ENCODE measurements around the gene PSMB7. TPM values are rescaled to one million over a fixed set of nuclear protein-coding genes. Genes with fewer than 3 reads are reported as not detected.

Gene PSMB7
- total RNA-seq (10 to 100 TPM; 70.7 to 77.5 TPM), total RNA-seq (38.5 to 62.3 reads per million in 2 donors)

- H3K9me3 ChIP-seq (ENCODE audit: control insufficient read depth, low read length, poor library complexity, severe bottlenecking), result no peaks in the 10 kb centered on the region
- peaks cover 5% of the 10 kb centered on the region for H3K36me3 Mint-ChIP-seq (ENCODE audit: low read depth)
- DNase-seq, result peak; percentile 92 to 96 (median 96)
- peak; percentile 93 for ATAC-seq
- H3K27ac Mint-ChIP-seq, result peak within 1 kb of the TSS; percentile 92
- peak within 1 kb of the TSS; percentile 93 for H3K4me3 Mint-ChIP-seq
- H3K27me3 Mint-ChIP-seq, result no peaks in the 10 kb centered on the region
- peaks cover 21% of the 10 kb centered on the region for H3K4me1 Mint-ChIP-seq
Observed at GRCh38 chr9:124415102-124415851, at the start of gene PSMB7. PSMB7 (minus strand) TSS chr9:124415442; CDS start chr9:124415425, 17 bp downstream.

DNA sequence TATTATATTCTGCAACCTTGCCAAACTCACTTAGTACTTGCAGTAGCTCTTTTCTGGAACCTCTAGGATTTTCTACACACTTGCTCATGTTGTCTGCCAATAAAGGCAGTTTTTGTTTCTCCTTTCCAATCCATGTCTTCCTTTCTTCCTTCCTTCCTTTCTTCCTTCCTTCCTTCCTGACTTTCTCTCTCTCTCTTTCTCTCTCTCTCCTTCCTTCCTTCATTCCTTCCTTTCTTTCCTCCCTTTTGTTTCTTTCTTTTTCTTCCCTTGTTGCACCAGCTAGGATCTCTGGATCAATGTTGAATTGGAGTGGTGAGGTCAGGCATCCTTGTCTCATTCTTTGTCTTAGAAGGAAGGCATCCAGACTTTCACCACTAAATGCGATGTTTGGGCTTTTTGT is 47.5 kb upstream of the PSMB7 start:
- DNase-seq (no peak), ATAC-seq (no peak)
- Mint-ChIP-seq H3K27ac (no peak overlapping the region), H3K27me3 (peaks cover 13% of the 10 kb centered on the region), H3K4me1 (no peaks in the 10 kb centered on the region), H3K36me3 (ENCODE audit: low read depth) (no peaks in the 10 kb centered on the region), H3K4me3 (no peak overlapping the region)
- H3K9me3 ChIP-seq (ENCODE audit: control insufficient read depth, low read length, poor library complexity, severe bottlenecking), result no peaks in the 10 kb centered on the region

DNA sequence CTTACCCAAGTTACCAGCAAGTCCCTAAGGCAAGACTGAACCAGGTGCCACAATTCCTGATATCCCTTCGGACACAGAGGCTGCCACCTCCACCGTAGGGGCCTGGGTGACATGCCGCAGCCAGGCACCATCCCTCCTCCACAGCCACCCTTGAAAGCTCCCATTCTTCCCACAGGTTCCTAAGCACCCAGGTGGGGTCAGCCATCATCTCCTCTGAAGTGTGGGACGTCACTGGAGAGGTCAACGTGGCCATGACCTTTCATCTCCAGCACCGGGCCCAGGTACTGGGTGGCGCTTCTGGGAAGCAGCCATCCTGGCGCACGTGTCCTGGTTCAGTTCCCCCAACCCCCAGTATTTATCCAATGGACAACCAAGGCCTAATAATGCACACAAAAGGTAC is 43.2 kb upstream of the PSMB7 start:
- no peaks in the 10 kb centered on the region for H3K4me1 Mint-ChIP-seq
- no peak overlapping the region for H3K27ac Mint-ChIP-seq
- no peaks in the 10 kb centered on the region for H3K36me3 Mint-ChIP-seq (ENCODE audit: low read depth)
- no peak overlapping the region for H3K4me3 Mint-ChIP-seq
- no peaks in the 10 kb centered on the region for H3K9me3 ChIP-seq (ENCODE audit: control insufficient read depth, low read length, poor library complexity, severe bottlenecking)
- DNase-seq (no peak), ATAC-seq (no peak)
- no peaks in the 10 kb centered on the region for H3K27me3 Mint-ChIP-seq

DNA sequence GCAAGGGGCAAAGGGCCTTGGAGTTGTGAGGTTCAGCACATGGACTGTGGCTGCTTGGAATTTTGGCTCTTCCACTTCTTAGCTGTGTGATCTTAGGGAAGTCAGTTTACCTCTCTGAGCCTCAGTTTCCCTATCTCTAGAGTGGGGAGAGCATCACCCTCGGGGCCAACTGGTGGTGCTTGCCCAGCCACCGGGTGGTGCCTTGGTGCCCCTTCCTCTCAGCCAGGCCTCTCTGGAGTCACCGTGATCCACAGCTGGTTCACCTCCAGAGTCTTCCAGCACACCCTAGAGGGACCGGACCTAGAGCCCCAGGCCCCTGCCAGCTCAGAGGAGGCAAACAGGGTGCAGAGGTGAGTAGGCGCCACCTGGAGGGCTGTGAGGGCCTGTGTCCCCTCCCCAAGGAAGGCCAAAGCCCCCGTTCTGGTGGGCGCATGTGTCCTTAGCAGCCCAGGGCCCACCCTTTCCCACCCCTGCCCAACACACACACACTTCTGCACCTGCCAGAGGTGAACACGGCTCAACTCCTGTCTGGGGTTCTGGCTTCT is 42.7 kb upstream of the PSMB7 start:
- Mint-ChIP-seq H3K36me3 (ENCODE audit: low read depth) (no peaks in the 10 kb centered on the region), H3K27ac (no peak overlapping the region), H3K4me3 (no peak overlapping the region), H3K4me1 (no peaks in the 10 kb centered on the region), H3K27me3 (no peaks in the 10 kb centered on the region)
- DNase-seq (no peak), ATAC-seq (no peak)
- no peaks in the 10 kb centered on the region for H3K9me3 ChIP-seq (ENCODE audit: control insufficient read depth, low read length, poor library complexity, severe bottlenecking)

GRCh38 chr9:124457079-124457886 is 42.0 kb upstream of the PSMB7 start:
- H3K9me3 ChIP-seq (ENCODE audit: control insufficient read depth, low read length, poor library complexity, severe bottlenecking), result no peaks in the 10 kb centered on the region
- H3K4me3 Mint-ChIP-seq, result no peak overlapping the region
- peaks cover 5% of the 10 kb centered on the region for H3K27me3 Mint-ChIP-seq
- H3K36me3 Mint-ChIP-seq (ENCODE audit: low read depth), result no peaks in the 10 kb centered on the region
- ATAC-seq, result no peak
- DNase-seq, result no peak
- no peaks in the 10 kb centered on the region for H3K4me1 Mint-ChIP-seq
- no peak overlapping the region for H3K27ac Mint-ChIP-seq

- H3K4me1 Mint-ChIP-seq, result no peaks in the 10 kb centered on the region
Observed at GRCh38 chr9:124456341-124457078, 41.3 kb upstream of the PSMB7 start.

GRCh38 chr9:124455820-124456219 is 40.6 kb upstream of the PSMB7 start:
- Mint-ChIP-seq H3K36me3 (ENCODE audit: low read depth) (no peaks in the 10 kb centered on the region), H3K4me1 (no peaks in the 10 kb centered on the region), H3K27ac (no peak overlapping the region), H3K27me3 (peaks cover 16% of the 10 kb centered on the region), H3K4me3 (no peak overlapping the region)
- ATAC-seq, result no peak
- H3K9me3 ChIP-seq (ENCODE audit: control insufficient read depth, low read length, poor library complexity, severe bottlenecking), result no peaks in the 10 kb centered on the region
- no peak for DNase-seq

More at GRCh38 chr9:124456341-124457078, 41.3 kb upstream of the PSMB7 start:
- no peak for ATAC-seq
- Mint-ChIP-seq H3K36me3 (ENCODE audit: low read depth) (no peaks in the 10 kb centered on the region), H3K27ac (no peak overlapping the region), H3K4me3 (no peak overlapping the region), H3K27me3 (peaks cover 9% of the 10 kb centered on the region)
- no peaks in the 10 kb centered on the region for H3K9me3 ChIP-seq (ENCODE audit: control insufficient read depth, low read length, poor library complexity, severe bottlenecking)
- DNase-seq, result no peak

- Mint-ChIP-seq H3K4me3 (no peak overlapping the region), H3K27ac (no peak overlapping the region), H3K27me3 (peaks cover 25% of the 10 kb centered on the region), H3K4me1 (no peaks in the 10 kb centered on the region), H3K36me3 (ENCODE audit: low read depth) (no peaks in the 10 kb centered on the region)
- no peak for DNase-seq
- no peak for ATAC-seq
- no peaks in the 10 kb centered on the region for H3K9me3 ChIP-seq (ENCODE audit: control insufficient read depth, low read length, poor library complexity, severe bottlenecking)
Observed at GRCh38 chr9:124454791-124455443, 39.7 kb upstream of the PSMB7 start.

- H3K9me3 ChIP-seq (ENCODE audit: control insufficient read depth, low read length, poor library complexity, severe bottlenecking), result no peaks in the 10 kb centered on the region
- H3K4me1 Mint-ChIP-seq, result no peaks in the 10 kb centered on the region
- H3K36me3 Mint-ChIP-seq (ENCODE audit: low read depth), result no peaks in the 10 kb centered on the region
- ATAC-seq (no peak), DNase-seq (no peak)
- H3K27ac Mint-ChIP-seq, result no peak overlapping the region
- H3K27me3 Mint-ChIP-seq, result peaks cover 32% of the 10 kb centered on the region
- no peak overlapping the region for H3K4me3 Mint-ChIP-seq
Observed at GRCh38 chr9:124454296-124454695, 39.1 kb upstream of the PSMB7 start.

- ATAC-seq (no peak), DNase-seq (no peak)
- H3K27ac Mint-ChIP-seq, result no peak overlapping the region
- no peaks in the 10 kb centered on the region for H3K36me3 Mint-ChIP-seq (ENCODE audit: low read depth)
- no peak overlapping the region for H3K4me3 Mint-ChIP-seq
- no peaks in the 10 kb centered on the region for H3K4me1 Mint-ChIP-seq
- H3K9me3 ChIP-seq (ENCODE audit: control insufficient read depth, low read length, poor library complexity, severe bottlenecking), result no peaks in the 10 kb centered on the region
- H3K27me3 Mint-ChIP-seq, result peaks cover 33% of the 10 kb centered on the region
Observed at GRCh38 chr9:124453586-124454191, 38.4 kb upstream of the PSMB7 start.

- Mint-ChIP-seq H3K27ac (no peak overlapping the region), H3K4me3 (no peak overlapping the region), H3K27me3 (peaks cover 40% of the 10 kb centered on the region), H3K36me3 (ENCODE audit: low read depth) (no peaks in the 10 kb centered on the region), H3K4me1 (no peaks in the 10 kb centered on the region)
- H3K9me3 ChIP-seq (ENCODE audit: control insufficient read depth, low read length, poor library complexity, severe bottlenecking), result no peaks in the 10 kb centered on the region
- ATAC-seq (no peak), DNase-seq (no peak)
Observed at GRCh38 chr9:124452841-124453585, 37.8 kb upstream of the PSMB7 start.

DNA sequence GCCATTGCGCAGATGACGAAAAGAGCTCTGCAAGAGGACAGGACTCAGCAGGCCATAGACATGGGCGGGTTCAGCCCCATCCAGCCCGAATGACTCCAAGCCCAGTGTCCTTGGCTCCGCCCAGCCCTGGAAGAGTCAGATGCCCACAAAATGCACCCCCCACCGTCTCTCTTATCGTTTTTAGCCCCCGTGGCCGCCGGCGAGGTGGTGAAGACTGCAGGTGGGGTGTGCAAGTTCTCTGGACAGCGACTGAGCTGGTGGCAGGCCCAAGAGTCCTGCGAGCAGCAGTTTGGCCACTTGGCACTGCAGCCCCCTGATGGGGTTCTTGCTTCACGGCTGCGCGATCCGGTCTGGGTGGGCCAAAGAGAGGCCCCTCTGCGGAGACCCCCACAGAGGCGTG is 37.1 kb upstream of the PSMB7 start:
- DNase-seq (no peak), ATAC-seq (no peak)
- Mint-ChIP-seq H3K27ac (no peak overlapping the region), H3K4me3 (no peak overlapping the region), H3K36me3 (ENCODE audit: low read depth) (no peaks in the 10 kb centered on the region), H3K4me1 (no peaks in the 10 kb centered on the region), H3K27me3 (peaks cover 41% of the 10 kb centered on the region)
- no peaks in the 10 kb centered on the region for H3K9me3 ChIP-seq (ENCODE audit: control insufficient read depth, low read length, poor library complexity, severe bottlenecking)

Data from T-helper 17 cell (primary cell).